ENCODE measurements around the gene ZFYVE21. TPM values are rescaled to one million over a fixed set of nuclear protein-coding genes. Genes with fewer than 3 reads are reported as not detected.

ZFYVE21 gene
- total and polyA plus RNA-seq, 4 donors = 28.0 to 36.9 (median 30.8) TPM

DNA sequence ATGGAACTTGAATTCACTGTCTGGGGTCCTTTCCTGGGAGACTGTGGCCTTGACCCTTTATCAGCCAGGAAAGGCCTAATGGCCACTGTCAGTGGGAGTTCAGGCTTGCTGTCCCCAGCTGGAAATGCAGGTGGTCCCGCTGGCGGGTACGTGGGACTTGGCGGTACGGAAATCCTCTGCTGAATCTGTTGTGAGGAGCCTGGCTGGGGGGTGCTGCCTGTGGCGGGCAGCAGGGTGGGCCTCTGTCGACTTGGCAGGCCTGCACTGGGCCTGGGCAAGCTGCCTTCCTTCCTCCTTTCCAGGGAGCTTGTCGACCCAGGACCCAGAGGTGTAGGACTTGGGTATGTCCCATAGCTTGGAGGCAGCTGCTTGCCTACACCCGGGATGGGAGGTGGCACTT, 26.3 kb downstream of the ZFYVE21 start:
- no peak overlapping the region for H3K9ac ChIP-seq (ENCODE audit: low read depth in 1 of 2, low read length in 2 of 2)
- no peaks in the 10 kb centered on the region for H3K9me3 ChIP-seq (ENCODE audit: control insufficient read depth in 4 of 4, low read length in 3 of 4)
- no peaks in the 10 kb centered on the region for H3K27me3 ChIP-seq (ENCODE audit: control insufficient read depth in 4 of 4, insufficient read depth in 4 of 4, low read length in 3 of 4)
- no peak for DNase-seq (ENCODE audit: low spot score)
- 85% methylated on average over 9 of the region's 9 CpGs for WGBS
- peaks cover 3 to 11% (median 9%) of the 10 kb centered on the region in 4 donors for H3K4me1 ChIP-seq (ENCODE audit: control insufficient read depth in 4 of 4, insufficient read depth in 4 of 4, low read length in 3 of 4)
- TF ChIP-seq YY1 (IDR thresholded peaks at IDR 0.05) (no peak), NR2F2 (IDR thresholded peaks at IDR 0.05) (no peak), SP1 (IDR thresholded peaks at IDR 0.05) (no peak), RAD21 (IDR thresholded peaks at IDR 0.05) (no peak), HNF4G (IDR thresholded peaks at IDR 0.05) (no peak), HNF4A (conservative IDR thresholded peaks at IDR 0.05) (no peak), FOXA1 (IDR thresholded peaks at IDR 0.05) (no peak), TAF1 (conservative IDR thresholded peaks at IDR 0.05) (no peak), JUND (IDR thresholded peaks at IDR 0.05) (no peak), RXRA (IDR thresholded peaks at IDR 0.05) (no peak), EGR1 (IDR thresholded peaks at IDR 0.05; ENCODE audit: low read depth in 2 of 2) (no peak)
- TF ChIP-seq, protein P1, sequence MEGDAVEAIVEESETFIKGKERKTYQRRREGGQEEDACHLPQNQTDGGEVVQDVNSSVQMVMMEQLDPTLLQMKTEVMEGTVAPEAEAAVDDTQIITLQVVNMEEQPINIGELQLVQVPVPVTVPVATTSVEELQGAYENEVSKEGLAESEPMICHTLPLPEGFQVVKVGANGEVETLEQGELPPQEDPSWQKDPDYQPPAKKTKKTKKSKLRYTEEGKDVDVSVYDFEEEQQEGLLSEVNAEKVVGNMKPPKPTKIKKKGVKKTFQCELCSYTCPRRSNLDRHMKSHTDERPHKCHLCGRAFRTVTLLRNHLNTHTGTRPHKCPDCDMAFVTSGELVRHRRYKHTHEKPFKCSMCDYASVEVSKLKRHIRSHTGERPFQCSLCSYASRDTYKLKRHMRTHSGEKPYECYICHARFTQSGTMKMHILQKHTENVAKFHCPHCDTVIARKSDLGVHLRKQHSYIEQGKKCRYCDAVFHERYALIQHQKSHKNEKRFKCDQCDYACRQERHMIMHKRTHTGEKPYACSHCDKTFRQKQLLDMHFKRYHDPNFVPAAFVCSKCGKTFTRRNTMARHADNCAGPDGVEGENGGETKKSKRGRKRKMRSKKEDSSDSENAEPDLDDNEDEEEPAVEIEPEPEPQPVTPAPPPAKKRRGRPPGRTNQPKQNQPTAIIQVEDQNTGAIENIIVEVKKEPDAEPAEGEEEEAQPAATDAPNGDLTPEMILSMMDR (IDR thresholded peaks at IDR 0.05; ENCODE audit: low read depth, low read length, missing input control) = no peak
- TF ChIP-seq, protein P2, sequence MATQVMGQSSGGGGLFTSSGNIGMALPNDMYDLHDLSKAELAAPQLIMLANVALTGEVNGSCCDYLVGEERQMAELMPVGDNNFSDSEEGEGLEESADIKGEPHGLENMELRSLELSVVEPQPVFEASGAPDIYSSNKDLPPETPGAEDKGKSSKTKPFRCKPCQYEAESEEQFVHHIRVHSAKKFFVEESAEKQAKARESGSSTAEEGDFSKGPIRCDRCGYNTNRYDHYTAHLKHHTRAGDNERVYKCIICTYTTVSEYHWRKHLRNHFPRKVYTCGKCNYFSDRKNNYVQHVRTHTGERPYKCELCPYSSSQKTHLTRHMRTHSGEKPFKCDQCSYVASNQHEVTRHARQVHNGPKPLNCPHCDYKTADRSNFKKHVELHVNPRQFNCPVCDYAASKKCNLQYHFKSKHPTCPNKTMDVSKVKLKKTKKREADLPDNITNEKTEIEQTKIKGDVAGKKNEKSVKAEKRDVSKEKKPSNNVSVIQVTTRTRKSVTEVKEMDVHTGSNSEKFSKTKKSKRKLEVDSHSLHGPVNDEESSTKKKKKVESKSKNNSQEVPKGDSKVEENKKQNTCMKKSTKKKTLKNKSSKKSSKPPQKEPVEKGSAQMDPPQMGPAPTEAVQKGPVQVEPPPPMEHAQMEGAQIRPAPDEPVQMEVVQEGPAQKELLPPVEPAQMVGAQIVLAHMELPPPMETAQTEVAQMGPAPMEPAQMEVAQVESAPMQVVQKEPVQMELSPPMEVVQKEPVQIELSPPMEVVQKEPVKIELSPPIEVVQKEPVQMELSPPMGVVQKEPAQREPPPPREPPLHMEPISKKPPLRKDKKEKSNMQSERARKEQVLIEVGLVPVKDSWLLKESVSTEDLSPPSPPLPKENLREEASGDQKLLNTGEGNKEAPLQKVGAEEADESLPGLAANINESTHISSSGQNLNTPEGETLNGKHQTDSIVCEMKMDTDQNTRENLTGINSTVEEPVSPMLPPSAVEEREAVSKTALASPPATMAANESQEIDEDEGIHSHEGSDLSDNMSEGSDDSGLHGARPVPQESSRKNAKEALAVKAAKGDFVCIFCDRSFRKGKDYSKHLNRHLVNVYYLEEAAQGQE (IDR thresholded peaks at IDR 0.05) = no peak
- TF ChIP-seq, protein P3, sequence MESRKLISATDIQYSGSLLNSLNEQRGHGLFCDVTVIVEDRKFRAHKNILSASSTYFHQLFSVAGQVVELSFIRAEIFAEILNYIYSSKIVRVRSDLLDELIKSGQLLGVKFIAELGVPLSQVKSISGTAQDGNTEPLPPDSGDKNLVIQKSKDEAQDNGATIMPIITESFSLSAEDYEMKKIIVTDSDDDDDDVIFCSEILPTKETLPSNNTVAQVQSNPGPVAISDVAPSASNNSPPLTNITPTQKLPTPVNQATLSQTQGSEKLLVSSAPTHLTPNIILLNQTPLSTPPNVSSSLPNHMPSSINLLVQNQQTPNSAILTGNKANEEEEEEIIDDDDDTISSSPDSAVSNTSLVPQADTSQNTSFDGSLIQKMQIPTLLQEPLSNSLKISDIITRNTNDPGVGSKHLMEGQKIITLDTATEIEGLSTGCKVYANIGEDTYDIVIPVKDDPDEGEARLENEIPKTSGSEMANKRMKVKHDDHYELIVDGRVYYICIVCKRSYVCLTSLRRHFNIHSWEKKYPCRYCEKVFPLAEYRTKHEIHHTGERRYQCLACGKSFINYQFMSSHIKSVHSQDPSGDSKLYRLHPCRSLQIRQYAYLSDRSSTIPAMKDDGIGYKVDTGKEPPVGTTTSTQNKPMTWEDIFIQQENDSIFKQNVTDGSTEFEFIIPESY (IDR thresholded peaks at IDR 0.05) = no peak
- TF ChIP-seq, protein P4, sequence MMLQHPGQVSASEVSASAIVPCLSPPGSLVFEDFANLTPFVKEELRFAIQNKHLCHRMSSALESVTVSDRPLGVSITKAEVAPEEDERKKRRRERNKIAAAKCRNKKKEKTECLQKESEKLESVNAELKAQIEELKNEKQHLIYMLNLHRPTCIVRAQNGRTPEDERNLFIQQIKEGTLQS (IDR thresholded peaks at IDR 0.05) = no peak
- H3K4me3 ChIP-seq (ENCODE audit: low read depth in 1 of 3, low read length in 3 of 3) = no peak overlapping the region
- no peak overlapping the region for H3K27ac ChIP-seq (ENCODE audit: low read depth in 1 of 2, low read length in 2 of 2)
- peaks cover 3 to 27% (median 10%) of the 10 kb centered on the region in 4 donors for H3K36me3 ChIP-seq (ENCODE audit: control insufficient read depth in 4 of 4, insufficient read depth in 3 of 4, low read depth in 1 of 4, low read length in 3 of 4)

DNA sequence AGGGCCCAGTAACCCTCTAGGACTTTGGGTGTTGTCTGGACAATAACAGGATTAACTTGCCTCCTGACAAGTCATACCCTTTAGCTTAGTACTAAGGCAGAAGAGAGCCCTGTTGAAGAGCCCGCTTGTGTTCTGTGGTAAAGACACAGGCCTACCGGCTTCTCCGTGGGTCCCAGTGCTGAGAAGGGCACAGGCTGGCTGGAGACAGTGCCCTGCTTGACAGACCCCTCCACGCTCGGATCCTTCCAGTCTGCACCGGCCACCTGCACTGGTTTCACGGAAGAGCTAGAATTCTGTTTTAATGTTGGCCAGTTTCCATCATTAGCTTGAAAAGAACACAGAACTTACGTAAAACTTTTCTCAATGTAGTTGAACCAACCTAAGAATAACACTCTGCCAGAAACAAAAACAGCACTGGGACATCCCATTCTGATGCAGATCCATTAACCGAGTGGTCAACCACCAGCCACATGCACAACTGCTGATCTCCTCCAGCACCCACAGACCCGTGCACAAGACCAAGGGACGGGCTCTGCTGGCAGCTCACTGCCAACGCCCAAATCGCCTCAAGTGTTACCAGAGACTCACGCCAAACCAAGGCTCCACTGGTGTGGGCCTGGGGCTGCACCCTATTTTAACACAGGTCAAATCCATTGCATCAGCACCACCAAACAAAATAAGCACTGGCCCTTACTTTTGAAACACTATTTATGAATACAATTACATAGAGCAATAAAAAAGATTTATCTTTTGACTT, 27.1 kb downstream of the ZFYVE21 start:
- Histone ChIP-seq H3K36me3 (ENCODE audit: control insufficient read depth in 4 of 4, insufficient read depth in 3 of 4, low read depth in 1 of 4, low read length in 3 of 4) (peaks cover 3 to 27% (median 10%) of the 10 kb centered on the region in 4 donors), H3K27ac (ENCODE audit: low read depth in 1 of 2, low read length in 2 of 2) (no peak overlapping the region), H3K4me3 (ENCODE audit: low read depth in 1 of 3, low read length in 3 of 3) (no peak overlapping the region), H3K9ac (ENCODE audit: low read depth in 1 of 2, low read length in 2 of 2) (no peak overlapping the region), H3K27me3 (ENCODE audit: control insufficient read depth in 4 of 4, insufficient read depth in 4 of 4, low read length in 3 of 4) (no peaks in the 10 kb centered on the region), H3K4me1 (ENCODE audit: control insufficient read depth in 4 of 4, insufficient read depth in 4 of 4, low read length in 3 of 4) (peaks cover 3 to 11% (median 9%) of the 10 kb centered on the region in 4 donors), H3K9me3 (ENCODE audit: control insufficient read depth in 4 of 4, low read length in 3 of 4) (no peaks in the 10 kb centered on the region)
- no peak for DNase-seq (ENCODE audit: low spot score)
- 90% methylated on average over 14 of the region's 14 CpGs for WGBS
- TF ChIP-seq, protein P3 (IDR thresholded peaks at IDR 0.05) = no peak
- peak in 1 of 2 donors; percentile 9 for TF ChIP-seq RXRA (IDR thresholded peaks at IDR 0.05)

Measured in liver (tissue), 9 donors.